H4 (cell line): ENCODE measurements around the gene SELENOW. TPM values are rescaled to one million over a fixed set of nuclear protein-coding genes. Genes with fewer than 3 reads are reported as not detected.

Experiments used
- DNase-seq: peaks from one replicate; pipeline ENCODE4 v3.0.0-alpha.2; 2015; ENCODE audit warnings: low spot score
- total RNA-seq: library from RNA; depleted of rRNA; stranded (reverse); fragments of >200 nt; shearing (Covaris generic); gene quantifications from 2 replicates; pipeline ENCODE4 v1.2.3, GENCODE V29; 2014; rRNA removed

The SELENOW gene
- total RNA-seq, 1 experiment from 2014 or later, result 373 TPM

DNA sequence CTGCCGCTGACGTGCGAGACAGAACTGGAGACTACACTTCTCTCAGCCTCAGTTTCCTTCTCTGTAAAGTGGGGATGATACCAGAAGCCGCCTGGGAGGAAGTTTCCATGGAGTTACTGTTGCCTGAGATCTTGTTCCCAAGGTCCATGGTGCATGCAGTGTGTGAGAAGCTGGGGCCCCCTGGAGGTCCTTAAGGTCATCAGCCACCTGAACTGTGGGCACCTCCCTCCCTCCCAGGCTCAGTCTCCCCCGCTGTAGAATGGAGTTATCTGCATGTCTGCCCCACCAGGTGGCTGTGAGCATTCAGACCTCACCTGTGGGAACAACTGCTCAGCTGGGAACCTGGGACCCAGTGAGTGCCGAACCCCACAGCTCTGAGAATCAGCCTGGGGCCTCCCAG, 45.9 kb downstream of the SELENOW start:
- no peak for DNase-seq

DNA sequence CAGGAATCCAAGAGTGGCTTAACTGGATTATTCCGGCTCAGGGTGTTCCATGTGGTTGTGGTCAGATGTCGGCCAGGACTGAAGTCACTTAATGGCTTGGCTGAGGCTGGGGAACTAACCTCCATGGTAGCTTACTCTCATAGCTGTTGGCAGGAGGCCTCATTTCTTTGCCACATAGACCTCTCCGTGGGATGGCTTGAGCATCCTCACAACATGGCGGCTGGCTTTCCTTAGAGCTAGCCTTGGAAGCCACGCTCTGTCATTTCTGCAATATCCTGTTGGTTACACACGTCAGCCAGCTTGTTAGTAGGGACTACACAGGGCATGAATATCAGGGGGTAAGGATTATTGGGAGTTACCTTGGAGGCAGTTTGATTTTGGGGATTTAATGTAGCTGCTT, 48.3 kb downstream of the SELENOW start:
- no peak for DNase-seq

- no peak for DNase-seq
These were observed 54.2 kb downstream of the SELENOW start for GRCh38 chr19:47832723-47833122.

Other genes with a start within 250 kb of the SELENOW start
- not detected in 2 replicates for gene ZNF541, start 205.6 kb upstream of the SELENOW start, total RNA-seq
- gene BICRA, start 169.6 kb upstream of the SELENOW start, total RNA-seq, result 2.6 and 10.6 TPM in 2 replicates
- 16.9 and 19.9 TPM in 2 replicates for gene EHD2, start 65.3 kb upstream of the SELENOW start, total RNA-seq
- 52.2 and 67.8 TPM in 2 replicates for gene NOP53, start 33.2 kb upstream of the SELENOW start, total RNA-seq
- gene TPRX1, start 25.8 kb downstream of the SELENOW start, total RNA-seq, result not detected in 2 replicates
- not detected in 2 replicates for gene CRX, start 43.2 kb downstream of the SELENOW start, total RNA-seq
- not detected in 2 replicates for gene TPRX2, start 80.5 kb downstream of the SELENOW start, total RNA-seq
- not detected in 2 replicates for gene SULT2A1, start 107.6 kb downstream of the SELENOW start, total RNA-seq
- not detected in 2 replicates for gene BSPH1, start 213.5 kb downstream of the SELENOW start, total RNA-seq
- 0.08 and 0.68 TPM in 2 replicates for gene ELSPBP1, start 215.9 kb downstream of the SELENOW start, total RNA-seq